Measurements from ENCODE around the gene TFB1M. TPM values are rescaled to one million over a fixed set of nuclear protein-coding genes. Genes with fewer than 3 reads are reported as not detected.

TFB1M gene
- total and polyA plus RNA-seq, 2 experiments from 2014 or later, result 10.3 to 11.2 TPM

- Histone ChIP-seq H3K27me3 (no peaks in the 10 kb centered on the region), H3K4me3 (no peak overlapping the region), H3K9me2 (replicated peaks; ENCODE audit: insufficient read depth) (no peaks in the 10 kb centered on the region), H3K9me3 (ENCODE audit: low read depth) (no peaks in the 10 kb centered on the region), H4K20me1 (ENCODE audit: insufficient read depth, poor library complexity, severe bottlenecking) (no peaks in the 10 kb centered on the region), H3K79me2 (no peaks in the 10 kb centered on the region), H3K27ac (peak overlapping the region; percentile 62), H3K4me1 (ENCODE audit: insufficient read depth) (no peaks in the 10 kb centered on the region), H3K4me2 (no peak overlapping the region), H3K36me3 (replicated peaks; ENCODE audit: insufficient read depth, low read depth) (peaks cover 3% of the 10 kb centered on the region), H2AFZ (no peak overlapping the region)
- TF ChIP-seq EZH2phosphoT487 (IDR thresholded peaks at IDR 0.05; ENCODE audit: low read depth, severe bottlenecking, unreplicated experiment) (no peak), CTCF (IDR thresholded peaks at IDR 0.05; ENCODE audit: poor library complexity) (no peak), EZH2 (IDR thresholded peaks at IDR 0.05; ENCODE audit: borderline replicate concordance) (no peak)
- DNase-seq (ENCODE audit: low spot score), result no peak
- WGBS (ENCODE audit: low lambda C conversion rate, missing lambda C conversion rate), result 11% methylated on average over 1 of the region's 1 CpG
Observed at GRCh38 chr6:155253337-155253736, 60.9 kb downstream of the TFB1M start.

GRCh38 chr6:155252581-155252980 lies 61.7 kb downstream of the TFB1M start:
- TF ChIP-seq CTCF (IDR thresholded peaks at IDR 0.05; ENCODE audit: poor library complexity) (no peak), EZH2phosphoT487 (IDR thresholded peaks at IDR 0.05; ENCODE audit: low read depth, severe bottlenecking, unreplicated experiment) (no peak), EZH2 (IDR thresholded peaks at IDR 0.05; ENCODE audit: borderline replicate concordance) (no peak)
- Histone ChIP-seq H2AFZ (no peak overlapping the region), H3K9me2 (replicated peaks; ENCODE audit: insufficient read depth) (no peaks in the 10 kb centered on the region), H3K4me1 (ENCODE audit: insufficient read depth) (peaks cover 7% of the 10 kb centered on the region), H3K79me2 (no peaks in the 10 kb centered on the region), H3K9me3 (ENCODE audit: low read depth) (no peaks in the 10 kb centered on the region), H3K36me3 (replicated peaks; ENCODE audit: insufficient read depth, low read depth) (peaks cover 3% of the 10 kb centered on the region), H3K27me3 (no peaks in the 10 kb centered on the region), H3K4me2 (no peak overlapping the region), H4K20me1 (ENCODE audit: insufficient read depth, poor library complexity, severe bottlenecking) (no peaks in the 10 kb centered on the region), H3K27ac (peak overlapping the region; percentile 62), H3K4me3 (no peak overlapping the region)
- no peak for DNase-seq (ENCODE audit: low spot score)
- 97% methylated on average over 8 of the region's 8 CpGs for WGBS (ENCODE audit: low lambda C conversion rate, missing lambda C conversion rate)

- Histone ChIP-seq H3K4me2 (no peak overlapping the region), H3K27me3 (no peaks in the 10 kb centered on the region), H4K20me1 (ENCODE audit: insufficient read depth, poor library complexity, severe bottlenecking) (no peaks in the 10 kb centered on the region), H2AFZ (no peak overlapping the region), H3K79me2 (no peaks in the 10 kb centered on the region), H3K9me2 (replicated peaks; ENCODE audit: insufficient read depth) (no peaks in the 10 kb centered on the region), H3K36me3 (replicated peaks; ENCODE audit: insufficient read depth, low read depth) (peaks cover 3% of the 10 kb centered on the region), H3K4me3 (no peak overlapping the region), H3K27ac (peak overlapping the region; percentile 13), H3K9me3 (ENCODE audit: low read depth) (no peaks in the 10 kb centered on the region), H3K4me1 (ENCODE audit: insufficient read depth) (peaks cover 10% of the 10 kb centered on the region)
- DNase-seq (ENCODE audit: low spot score), result no peak
- TF ChIP-seq EZH2 (IDR thresholded peaks at IDR 0.05; ENCODE audit: borderline replicate concordance) (no peak), EZH2phosphoT487 (IDR thresholded peaks at IDR 0.05; ENCODE audit: low read depth, severe bottlenecking, unreplicated experiment) (no peak), CTCF (IDR thresholded peaks at IDR 0.05; ENCODE audit: poor library complexity) (no peak)
- 88% methylated on average over 10 of the region's 10 CpGs for WGBS (ENCODE audit: low lambda C conversion rate, missing lambda C conversion rate)
Observed at GRCh38 chr6:155250701-155251381, 63.4 kb downstream of the TFB1M start.

Data from hepatocyte (in vitro differentiated cells).